Measurements from ENCODE around the gene C10orf53.

DNA sequence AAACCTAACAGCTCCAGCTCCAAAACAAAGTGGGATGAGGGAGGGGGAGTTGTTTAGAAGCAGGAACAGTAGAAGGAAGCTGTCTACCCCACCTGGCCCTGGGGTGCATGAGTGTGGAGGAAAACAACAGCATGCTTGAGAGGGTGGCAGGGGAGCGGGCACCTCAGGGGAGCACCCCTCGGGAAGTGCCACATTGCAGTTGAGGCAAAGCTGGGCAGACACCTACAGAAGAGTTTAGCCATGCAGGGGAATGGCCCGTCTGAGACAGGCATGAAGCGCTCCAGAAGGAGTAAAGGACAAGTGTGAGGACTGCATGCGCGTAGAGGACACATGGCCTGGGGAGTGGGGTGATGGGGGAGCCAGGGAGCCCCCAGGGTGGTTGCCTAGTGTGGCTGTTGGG, 47.5 kb upstream of the C10orf53 start:
- TF ChIP-seq HDAC2 (IDR thresholded peaks at IDR 0.05) (no peak), TAF1 (IDR thresholded peaks at IDR 0.05; ENCODE audit: borderline replicate concordance, low read depth, low read length) (no peak), RFX5 (IDR thresholded peaks at IDR 0.05; ENCODE audit: low read depth, low read length) (no peak)
- TF ChIP-seq, protein P1, sequence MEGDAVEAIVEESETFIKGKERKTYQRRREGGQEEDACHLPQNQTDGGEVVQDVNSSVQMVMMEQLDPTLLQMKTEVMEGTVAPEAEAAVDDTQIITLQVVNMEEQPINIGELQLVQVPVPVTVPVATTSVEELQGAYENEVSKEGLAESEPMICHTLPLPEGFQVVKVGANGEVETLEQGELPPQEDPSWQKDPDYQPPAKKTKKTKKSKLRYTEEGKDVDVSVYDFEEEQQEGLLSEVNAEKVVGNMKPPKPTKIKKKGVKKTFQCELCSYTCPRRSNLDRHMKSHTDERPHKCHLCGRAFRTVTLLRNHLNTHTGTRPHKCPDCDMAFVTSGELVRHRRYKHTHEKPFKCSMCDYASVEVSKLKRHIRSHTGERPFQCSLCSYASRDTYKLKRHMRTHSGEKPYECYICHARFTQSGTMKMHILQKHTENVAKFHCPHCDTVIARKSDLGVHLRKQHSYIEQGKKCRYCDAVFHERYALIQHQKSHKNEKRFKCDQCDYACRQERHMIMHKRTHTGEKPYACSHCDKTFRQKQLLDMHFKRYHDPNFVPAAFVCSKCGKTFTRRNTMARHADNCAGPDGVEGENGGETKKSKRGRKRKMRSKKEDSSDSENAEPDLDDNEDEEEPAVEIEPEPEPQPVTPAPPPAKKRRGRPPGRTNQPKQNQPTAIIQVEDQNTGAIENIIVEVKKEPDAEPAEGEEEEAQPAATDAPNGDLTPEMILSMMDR (IDR thresholded peaks at IDR 0.05 in 2 of 3, conservative IDR thresholded peaks at IDR 0.05 in 1 of 3; ENCODE audit: control insufficient read depth in 2 of 3, extremely low read depth in 1 of 3, insufficient read depth in 1 of 3, low read depth in 3 of 3, low read length in 3 of 3): no peak

All from GM12878 (cell line).